Suprapubic skin (tissue), 4 donors: ENCODE data around the gene VSNL1.

Experiments used
- CTCF ChIP-seq, 2 donors: fragments of 200-600 bp in 1 of 2; fragments of 450-650 bp in 1 of 2; sonication (generic) in 1 of 2; IDR thresholded peaks; one replicate each; pipeline ENCODE4 v1.5.1; 2016 to 2019; ENCODE audit warnings: antibody characterized with exemption in 2 of 2, mild to moderate bottlenecking in 1 of 2, moderate library complexity in 1 of 2
- EP300 ChIP-seq: sonication (generic); formaldehyde crosslinking; IDR thresholded peaks from one replicate; pipeline ENCODE4 v1.6.1; 2017; ENCODE audit warnings: antibody characterized with exemption
- POLR2A ChIP-seq, 2 donors: fragments of 450-650 bp; IDR thresholded peaks; one replicate each; pipeline ENCODE4 v1.6.1; 2017; ENCODE audit warnings: antibody characterized with exemption in 2 of 2, mild to moderate bottlenecking in 2 of 2, moderate library complexity in 2 of 2
- POLR2AphosphoS5 ChIP-seq, 3 donors: sonication (generic); formaldehyde crosslinking; IDR thresholded peaks; one replicate each; pipeline ENCODE4 v1.6.1; 2017; ENCODE audit warnings: antibody characterized with exemption in 3 of 3

- no peak for TF ChIP-seq POLR2A (IDR thresholded peaks at IDR 0.05)
- TF ChIP-seq CTCF (IDR thresholded peaks at IDR 0.05) = no peak
- no peak for TF ChIP-seq EP300
- no peak for TF ChIP-seq POLR2AphosphoS5 (IDR thresholded peaks at IDR 0.05)
Observed at GRCh38 chr2:17583646-17584045, 43.1 kb downstream of the VSNL1 start.
